ENCODE results near the gene COL16A1. TPM values are rescaled to one million over a fixed set of nuclear protein-coding genes. Genes with fewer than 3 reads are reported as not detected.

The COL16A1 gene
- total and polyA plus RNA-seq, 2 of the 13 experiments (the other 11 are each of a cell fraction or from before 2014, with no cell fraction given) = 4.3 to 12.2 TPM

- TF ChIP-seq AHDC1 (CRISPR knock-in tag; IDR thresholded peaks at IDR 0.05; ENCODE audit: borderline replicate concordance) (no peak), ZBED4 (CRISPR knock-in tag; IDR thresholded peaks at IDR 0.05; ENCODE audit: borderline replicate concordance) (peak; percentile 76), ZSCAN20 (CRISPR knock-in tag; IDR thresholded peaks at IDR 0.05; ENCODE audit: borderline replicate concordance) (peak; percentile 85; the same call in 1 of the 2 replicates), MEIS2 (CRISPR knock-in tag; IDR thresholded peaks at IDR 0.05) (peak; percentile 87), ZBTB21 (CRISPR knock-in tag; IDR thresholded peaks at IDR 0.05) (peak; percentile 52; the same call in 1 of the 2 replicates), NR2F6 (IDR thresholded peaks at IDR 0.05) (no peak), NR2F6 (CRISPR knock-in tag; IDR thresholded peaks at IDR 0.05) (peak; percentile 36; the same call in 1 of the 2 replicates), ZNF20 (CRISPR knock-in tag; IDR thresholded peaks at IDR 0.05) (no peak), ERF (CRISPR knock-in tag; IDR thresholded peaks at IDR 0.05) (peak; percentile 68; the same call in 1 of the 2 replicates), ELF3 (CRISPR knock-in tag; IDR thresholded peaks at IDR 0.05) (peak; percentile 73), ZNF232 (CRISPR knock-in tag; IDR thresholded peaks at IDR 0.05; ENCODE audit: borderline replicate concordance) (peak; percentile 96), STAT5B (CRISPR knock-in tag; IDR thresholded peaks at IDR 0.05) (peak; percentile 94), TSC22D2 (CRISPR knock-in tag; IDR thresholded peaks at IDR 0.05; ENCODE audit: borderline replicate concordance) (peak; percentile 96), ATF3 (CRISPR knock-in tag; IDR thresholded peaks at IDR 0.05) (no peak), ZBTB10 (CRISPR knock-in tag; IDR thresholded peaks at IDR 0.05; ENCODE audit: borderline replicate concordance) (peak; percentile 64; the same call in 1 of the 2 replicates), TFE3 (CRISPR knock-in tag; IDR thresholded peaks at IDR 0.05) (peak; percentile 83)
These were observed 20.1 kb upstream of the COL16A1 start (continued) for GRCh38 chr1:31723828-31724359.
